ENCODE results near the gene RBP3.

GRCh38 chr10:47329855-47330254, 18.3 kb upstream of the RBP3 start:
- no peak for TF ChIP-seq POLR2A (IDR thresholded peaks at IDR 0.05)
- no peak for TF ChIP-seq CTCF (IDR thresholded peaks at IDR 0.05 in 4 of 5, conservative IDR thresholded peaks at IDR 0.05 in 1 of 5)

Measured in gastrocnemius medialis (tissue), 4 donors.